HL-60 (cell line): ENCODE data around the gene PACSIN1.

ENCODE experiments used
- CTCF ChIP-seq: IDR thresholded peaks from one replicate; pipeline ENCODE4 v1.5.1; 2011; ENCODE audit warnings: low read length, control low read depth, inconsistent platforms; ENCODE audit not compliant: insufficient read depth
- GABPA ChIP-seq: IDR thresholded peaks from 2 replicates; pipeline ENCODE4 v1.6.1; 2012; ENCODE audit warnings: low read depth

GRCh38 chr6:34476447-34476846 is 10.6 kb downstream of the PACSIN1 start:
- no peak for TF ChIP-seq CTCF
- no peak for TF ChIP-seq GABPA
